GM06990 (cell line): ENCODE measurements around the gene SARDH.

Experiments
- DNase-seq: peaks from one replicate; pipeline ENCODE4 v3.0.0-alpha.2; 2011; ENCODE audit not compliant: insufficient read length; ENCODE audit errors: extremely low read depth
- H3K27me3 ChIP-seq: replicated peaks from 2 replicates; pipeline ENCODE4 v1.6.0; 2011; ENCODE audit warnings: low read length; ENCODE audit not compliant: control insufficient read depth, insufficient read depth
- H3K36me3 ChIP-seq: 2 replicates; pipeline ENCODE4 v1.5.1; 2011; ENCODE audit warnings: low read length; ENCODE audit not compliant: control insufficient read depth, insufficient read depth
- H3K4me3 ChIP-seq: replicated peaks from 2 replicates; pipeline ENCODE4 v1.5.1; 2011; ENCODE audit warnings: low read depth, mild to moderate bottlenecking, control low read depth, low read length
- TF ChIP-seq, protein P1 (sequence below): IDR thresholded peaks from 2 replicates; pipeline ENCODE4 v1.5.1; 2011; ENCODE audit warnings: low read length, control low read depth, mild to moderate bottlenecking, inconsistent platforms; ENCODE audit not compliant: insufficient read depth, poor library complexity, severe bottlenecking

SARDH gene

DNA sequence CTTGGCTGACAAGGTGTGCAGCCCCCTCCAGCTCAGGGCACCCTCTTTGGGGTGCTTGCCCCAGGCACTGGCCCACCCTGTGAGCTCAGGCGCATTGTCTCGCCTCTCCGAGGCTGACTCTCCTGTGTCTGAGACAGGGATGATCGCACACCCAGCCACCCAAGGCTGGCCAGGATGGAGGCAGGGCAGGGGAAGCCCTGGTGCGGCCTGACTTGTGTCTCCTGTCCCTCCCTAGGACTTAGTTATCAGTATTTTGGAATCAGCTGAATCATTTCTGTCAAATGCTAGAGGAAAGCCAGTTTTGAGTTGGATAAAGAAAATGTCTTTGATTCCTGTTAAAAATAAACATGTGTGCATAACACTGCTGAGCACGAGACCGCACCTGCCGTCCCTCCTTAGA is 104.5 kb downstream of the SARDH start:
- Histone ChIP-seq H3K4me3 (no peak overlapping the region), H3K27me3 (peaks cover 3% of the 10 kb centered on the region; the same call in 1 of the 2 replicates)
- TF ChIP-seq, protein P1, sequence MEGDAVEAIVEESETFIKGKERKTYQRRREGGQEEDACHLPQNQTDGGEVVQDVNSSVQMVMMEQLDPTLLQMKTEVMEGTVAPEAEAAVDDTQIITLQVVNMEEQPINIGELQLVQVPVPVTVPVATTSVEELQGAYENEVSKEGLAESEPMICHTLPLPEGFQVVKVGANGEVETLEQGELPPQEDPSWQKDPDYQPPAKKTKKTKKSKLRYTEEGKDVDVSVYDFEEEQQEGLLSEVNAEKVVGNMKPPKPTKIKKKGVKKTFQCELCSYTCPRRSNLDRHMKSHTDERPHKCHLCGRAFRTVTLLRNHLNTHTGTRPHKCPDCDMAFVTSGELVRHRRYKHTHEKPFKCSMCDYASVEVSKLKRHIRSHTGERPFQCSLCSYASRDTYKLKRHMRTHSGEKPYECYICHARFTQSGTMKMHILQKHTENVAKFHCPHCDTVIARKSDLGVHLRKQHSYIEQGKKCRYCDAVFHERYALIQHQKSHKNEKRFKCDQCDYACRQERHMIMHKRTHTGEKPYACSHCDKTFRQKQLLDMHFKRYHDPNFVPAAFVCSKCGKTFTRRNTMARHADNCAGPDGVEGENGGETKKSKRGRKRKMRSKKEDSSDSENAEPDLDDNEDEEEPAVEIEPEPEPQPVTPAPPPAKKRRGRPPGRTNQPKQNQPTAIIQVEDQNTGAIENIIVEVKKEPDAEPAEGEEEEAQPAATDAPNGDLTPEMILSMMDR = no peak

DNA sequence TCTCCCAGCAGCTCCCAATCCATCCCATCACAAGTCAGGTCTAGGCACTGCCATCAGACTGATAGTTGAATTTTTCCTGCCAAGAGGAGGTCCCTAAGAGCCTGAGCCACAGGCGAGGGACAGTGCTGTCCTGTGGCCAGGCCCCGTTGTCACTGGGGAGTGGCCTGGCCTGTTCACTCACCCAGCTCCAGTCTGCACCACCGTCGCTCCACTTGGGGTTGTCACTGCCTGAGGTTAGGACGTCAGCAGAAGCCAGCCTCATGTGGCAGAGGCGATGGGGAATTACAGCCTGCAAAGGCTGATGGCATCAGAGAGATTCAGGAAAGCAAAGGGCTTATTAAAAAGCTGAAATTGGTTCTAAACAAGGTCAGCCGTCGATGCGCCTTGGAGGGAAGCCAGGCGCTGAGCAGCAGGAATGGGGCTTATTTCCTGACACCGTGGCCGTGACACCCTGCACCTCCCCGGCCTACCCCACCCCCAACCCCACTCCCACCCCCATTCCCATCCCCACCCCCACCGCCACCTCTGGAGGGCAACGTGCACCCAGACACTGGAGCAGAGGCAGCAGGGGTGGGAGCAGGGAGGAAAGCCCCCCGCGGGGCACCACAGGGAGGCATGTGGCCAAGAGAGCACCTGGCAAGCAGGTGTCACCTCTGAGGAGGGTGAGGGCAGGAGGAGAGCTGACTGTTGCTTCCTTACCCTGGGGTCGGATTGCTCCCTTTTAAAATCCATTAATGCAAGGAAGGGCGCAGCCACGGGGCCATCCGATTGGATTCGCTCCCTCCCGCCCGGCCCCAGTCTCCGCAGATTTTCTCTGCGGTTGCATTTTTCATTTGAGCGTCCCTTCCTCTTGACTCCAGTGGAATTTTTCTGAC is 105.1 kb downstream of the SARDH start:
- no peaks in the 10 kb centered on the region for H3K36me3 ChIP-seq
- DNase-seq = no peak
- peaks cover 3% of the 10 kb centered on the region; the same call in 1 of the 2 replicates for H3K27me3 ChIP-seq
- no peak overlapping the region for H3K4me3 ChIP-seq
- TF ChIP-seq, protein P1 = no peak

More for the DNA sequence above, 104.5 kb downstream of the SARDH start:
- no peak for DNase-seq
- no peaks in the 10 kb centered on the region for H3K36me3 ChIP-seq

DNA sequence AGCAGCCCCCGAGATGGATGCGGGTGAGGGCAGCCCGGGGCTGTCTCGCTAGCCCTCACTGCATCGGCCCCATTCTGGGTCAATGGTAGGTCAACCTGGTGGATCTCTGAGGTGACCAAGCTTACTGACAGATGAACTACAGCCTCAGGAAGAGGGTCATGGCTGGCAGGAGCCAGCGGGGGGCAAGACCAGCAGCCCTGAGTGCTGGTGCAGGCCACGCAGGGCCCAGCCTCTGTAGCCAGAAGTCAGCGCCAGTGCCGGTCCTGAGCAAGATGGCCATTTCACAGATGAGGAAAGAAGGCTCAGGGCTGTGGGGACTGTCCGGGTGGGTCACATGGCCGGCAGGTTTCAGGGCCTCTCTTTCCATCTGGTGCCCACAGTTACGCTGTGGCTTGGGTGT is 107.0 kb downstream of the SARDH start:
- H3K4me3 ChIP-seq = no peak overlapping the region
- TF ChIP-seq, protein P1 = no peak
- H3K27me3 ChIP-seq = peaks cover 3% of the 10 kb centered on the region; the same call in 1 of the 2 replicates
- DNase-seq = no peak
- H3K36me3 ChIP-seq = no peaks in the 10 kb centered on the region

DNA sequence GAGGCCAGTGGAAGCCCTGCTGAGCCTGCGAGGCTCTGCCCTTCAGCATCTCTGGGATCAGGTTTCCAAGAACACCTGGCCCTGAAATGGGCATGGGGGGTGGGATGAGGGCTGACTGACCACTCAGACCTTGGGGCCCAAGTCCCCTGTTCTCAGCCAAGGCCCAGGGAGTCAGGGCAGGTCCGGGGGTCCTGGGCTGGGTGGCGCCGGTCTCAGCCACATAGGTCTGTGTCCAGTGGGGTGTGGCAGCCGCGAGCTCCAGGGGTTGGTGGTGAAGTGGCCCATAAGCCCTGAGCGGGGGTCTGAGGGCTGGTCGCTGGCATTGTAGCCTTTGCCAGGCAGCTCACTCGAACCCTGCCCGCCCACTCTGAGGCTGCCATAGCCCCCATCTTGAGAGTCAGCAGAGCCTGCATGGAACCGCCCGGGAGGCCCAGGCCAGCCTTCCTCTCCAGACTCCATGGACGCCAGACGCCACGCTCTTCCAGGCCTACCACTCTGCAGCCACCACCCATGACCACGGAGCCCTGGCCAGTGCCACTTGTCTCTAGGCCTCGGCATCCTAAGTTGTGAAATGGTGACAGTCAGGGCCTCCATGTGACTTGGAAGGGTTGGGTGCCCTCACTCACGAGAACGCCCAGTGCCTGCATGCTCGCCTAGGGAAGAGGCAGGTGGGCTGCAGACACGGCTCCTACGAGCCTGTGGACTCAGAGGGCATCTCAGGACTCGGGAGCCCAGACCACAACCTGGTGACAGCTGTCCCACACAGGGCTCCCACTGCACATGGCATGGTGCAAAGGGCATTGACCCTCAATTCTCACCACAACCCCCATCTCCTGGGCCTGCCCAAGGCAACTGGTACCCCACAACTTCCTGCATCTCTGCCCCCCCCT is 108.7 kb downstream of the SARDH start:
- no peak overlapping the region for H3K4me3 ChIP-seq
- H3K27me3 ChIP-seq = peaks cover 1% of the 10 kb centered on the region; the same call in 1 of the 2 replicates
- TF ChIP-seq, protein P1 = no peak
- no peak for DNase-seq
- no peaks in the 10 kb centered on the region for H3K36me3 ChIP-seq

DNA sequence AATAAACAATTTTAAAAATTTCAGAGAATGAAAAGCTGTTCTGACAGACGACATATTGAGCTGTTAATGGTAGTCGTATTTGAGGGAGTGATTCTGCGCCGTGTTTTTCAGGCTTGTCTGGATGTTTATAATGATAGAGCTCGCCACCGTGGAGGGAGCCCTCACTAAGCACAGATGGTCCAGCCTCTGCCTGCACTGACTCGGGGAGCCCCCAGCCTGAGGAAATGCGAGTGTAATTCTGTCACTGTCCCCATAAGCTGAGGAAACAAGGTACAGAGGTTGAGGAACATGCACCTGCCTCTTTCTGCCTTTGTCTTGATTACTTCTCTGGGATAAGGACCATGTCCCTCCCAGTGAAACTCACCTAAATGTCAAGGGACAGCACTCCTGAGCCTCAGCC is 109.4 kb downstream of the SARDH start:
- DNase-seq = no peak
- Histone ChIP-seq H3K27me3 (peaks cover 1% of the 10 kb centered on the region; the same call in 1 of the 2 replicates), H3K36me3 (no peaks in the 10 kb centered on the region), H3K4me3 (no peak overlapping the region)
- TF ChIP-seq, protein P1 = no peak
